Caco-2 (cell line): ENCODE data around the gene ARHGAP9. TPM values are rescaled to one million over a fixed set of nuclear protein-coding genes. Genes with fewer than 3 reads are reported as not detected.
"Not testable (repeated sequence)": the region's sequence is repeated elsewhere in the genome, so short reads cannot be mapped to it uniquely, and the experiment has no call there.

Source experiments
- BruUV-seq: library from RNA; stranded (reverse); fragments of 400-500 nt; replicated peaks from 2 replicates; lab custom pipeline; 2021; lab: Mats Ljungman, UMichigan
- CTCF ChIA-PET: fragments of 300-600 bp; sonication (Branson Sonifier 250); formaldehyde crosslinking; loops from one replicate; lab custom pipeline; 2022; ENCODE audit warnings: antibody characterized with exemption; lab: Charles Lee
- POLR2A ChIA-PET: fragments of 300-600 bp; sonication (Branson Sonifier 250); formaldehyde crosslinking; loops from one replicate; lab custom pipeline; 2022; ENCODE audit warnings: antibody characterized with exemption; lab: Charles Lee
- DNase-seq, 2 experiments: peaks; one replicate each; pipeline versions ENCODE4 v3.0.0 to v3.0.0-alpha.2; 2020 to 2022
- H3K27me3 ChIP-seq: replicated peaks from 2 replicates; pipeline ENCODE4 v1.6.0; 2011; ENCODE audit warnings: low read length; ENCODE audit not compliant: control insufficient read depth, insufficient read depth
- H3K36me3 ChIP-seq: 2 replicates; pipeline ENCODE4 v1.5.1; 2011; ENCODE audit warnings: low read length; ENCODE audit not compliant: control insufficient read depth, insufficient read depth
- H3K4me1 ChIP-seq: fragments of 250-450 bp; sonication (Bioruptor Pico); 2 replicates; pipeline ENCODE4 v1.5.1; 2020; ENCODE audit warnings: mild to moderate bottlenecking
- H3K4me3 ChIP-seq: 2 replicates; pipeline ENCODE4 v1.5.1; 2011; ENCODE audit warnings: low read depth, mild to moderate bottlenecking, control low read depth, low read length
- H3K9me3 ChIP-seq: fragments of 250-450 bp; sonication (Bioruptor Pico); 2 replicates; pipeline ENCODE4 v1.5.1; 2020; ENCODE audit warnings: mild to moderate bottlenecking, moderate library complexity
- H3K27ac Mint-ChIP-seq: one replicate; pipeline ENCODE4 v1.8.0; 2022; ENCODE audit warnings: mixed read lengths; ENCODE audit not compliant: unreplicated experiment
- H3K27me3 Mint-ChIP-seq: one replicate; pipeline ENCODE4 v1.8.0; 2022; ENCODE audit warnings: mixed read lengths; ENCODE audit not compliant: insufficient read depth, unreplicated experiment
- H3K36me3 Mint-ChIP-seq: one replicate; pipeline ENCODE4 v1.8.0; 2022; ENCODE audit warnings: mild to moderate bottlenecking, mixed read lengths; ENCODE audit not compliant: insufficient read depth, unreplicated experiment
- H3K4me1 Mint-ChIP-seq: one replicate; pipeline ENCODE4 v1.8.0; 2022; ENCODE audit warnings: low read depth, mixed read lengths; ENCODE audit not compliant: unreplicated experiment
- H3K4me3 Mint-ChIP-seq: one replicate; pipeline ENCODE4 v1.8.0; 2022; ENCODE audit warnings: mild to moderate bottlenecking, moderate library complexity, mixed read lengths; ENCODE audit not compliant: unreplicated experiment
- H3K9me3 Mint-ChIP-seq: one replicate; pipeline ENCODE4 v1.8.0; 2022; ENCODE audit warnings: mixed read lengths; ENCODE audit not compliant: unreplicated experiment
- CTCF ChIP-seq, 2 experiments: fragments of 200-600 bp in 1 of 2; IDR thresholded peaks; 1 replicate in 1 of 2; 2 replicates in 1 of 2; pipeline versions ENCODE4 v1.5.1 to v1.8.0; 2011 to 2022; ENCODE audit warnings: antibody characterized with exemption in 1 of 2, control low read depth in 1 of 2, inconsistent platforms in 1 of 2, low read depth in 1 of 2, low read length in 1 of 2, mild to moderate bottlenecking in 1 of 2, moderate library complexity in 1 of 2; ENCODE audit not compliant: insufficient read depth in 1 of 2, severe bottlenecking in 1 of 2, unreplicated experiment in 1 of 2
- intact Hi-C: fragments of 100-400 bp; cut with micrococcal nuclease; formaldehyde crosslinking; loops from one replicate; pipeline ENCODE4 v1.10.0; 2022; ENCODE audit not compliant: unreplicated experiment
- total RNA-seq: library from RNA; stranded (reverse); gene quantifications from 2 replicates; pipeline ENCODE4 v1.2.3, GENCODE V29; 2022

ARHGAP9 gene
- total RNA-seq, 1 experiment from 2014 or later: 0.75 TPM

- Histone ChIP-seq H3K27me3 (no peaks in the 10 kb centered on the region), H3K4me1 (no peaks in the 10 kb centered on the region), H3K36me3 (no peaks in the 10 kb centered on the region), H3K4me3 (no peak overlapping the region), H3K9me3 (no peaks in the 10 kb centered on the region)
- Mint-ChIP-seq H3K27me3 (no peaks in the 10 kb centered on the region), H3K27ac (no peak overlapping the region), H3K4me3 (no peak overlapping the region), H3K36me3 (no peaks in the 10 kb centered on the region), H3K4me1 (no peaks in the 10 kb centered on the region), H3K9me3 (no peaks in the 10 kb centered on the region)
- no peak for TF ChIP-seq CTCF (IDR thresholded peaks at IDR 0.05; ENCODE audit: insufficient read depth in 1 of 2, low read depth in 1 of 2, low read length in 1 of 2, severe bottlenecking in 1 of 2, unreplicated experiment in 1 of 2)
- ChIA-PET POLR2A (interaction anchor here (0.6 kb wide), 2 partner anchors 128 to 137 kb away, joined by 3 read pairs; no protein-coding TSS in a partner anchor), CTCF (no interaction called here)
- intact Hi-C loops: no loop called here
- no TSS peak for BruUV-seq
- DNase-seq: no peak
These were observed 34.9 kb downstream of the ARHGAP9 start for GRCh38 chr12:57444744-57445143.

GRCh38 chr12:57444337-57444736, 35.3 kb downstream of the ARHGAP9 start:
- DNase-seq, intact Hi-C loops, H3K36me3 Mint-ChIP-seq, H3K9me3 ChIP-seq, BruUV-seq, H3K9me3 Mint-ChIP-seq, H3K27ac Mint-ChIP-seq, H3K4me3 ChIP-seq, H3K27me3 Mint-ChIP-seq, H3K4me3 Mint-ChIP-seq, H3K36me3 ChIP-seq, H3K27me3 ChIP-seq, CTCF ChIA-PET, H3K4me1 ChIP-seq, H3K4me1 Mint-ChIP-seq: not testable (repeated sequence)
- POLR2A ChIA-PET: interaction anchor here (0.6 kb wide), 1 partner anchor 128 kb away, joined by 3 read pairs; no protein-coding TSS in a partner anchor

DNA sequence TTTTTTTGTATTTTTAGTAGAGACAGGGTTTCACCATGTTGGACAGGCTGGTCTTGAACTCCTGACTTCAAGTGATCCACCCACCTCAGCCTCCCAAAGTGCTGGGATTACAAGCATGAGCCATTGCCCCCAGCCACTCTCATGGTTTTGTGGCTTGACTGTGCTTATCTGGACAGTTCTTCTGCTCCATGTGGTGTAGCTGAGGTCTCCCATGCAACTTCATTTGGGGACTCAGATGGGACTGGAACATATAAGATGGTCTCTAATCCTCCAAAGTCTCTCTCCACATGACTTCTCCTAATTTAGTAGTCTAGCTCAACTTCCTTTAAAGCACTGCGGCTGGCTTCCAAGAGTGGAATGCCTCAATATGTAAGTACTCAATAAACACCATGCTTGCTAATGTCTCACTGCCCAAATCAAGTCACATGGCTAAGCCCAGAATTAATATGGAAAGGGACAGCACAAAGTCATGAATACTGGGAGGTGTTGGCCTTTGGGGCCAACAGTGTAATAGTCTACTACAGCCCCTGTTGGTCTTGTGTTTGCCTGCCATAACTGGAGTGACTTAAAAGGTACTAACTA, 37.7 kb downstream of the ARHGAP9 start:
- intact Hi-C loops: no loop called here
- Mint-ChIP-seq H3K27me3 (no peaks in the 10 kb centered on the region), H3K27ac (no peak overlapping the region), H3K36me3 (no peaks in the 10 kb centered on the region), H3K9me3 (no peaks in the 10 kb centered on the region), H3K4me3 (no peak overlapping the region), H3K4me1 (no peaks in the 10 kb centered on the region)
- Histone ChIP-seq H3K36me3 (no peaks in the 10 kb centered on the region), H3K4me3 (no peak overlapping the region), H3K27me3 (no peaks in the 10 kb centered on the region), H3K4me1 (no peaks in the 10 kb centered on the region), H3K9me3 (no peaks in the 10 kb centered on the region)
- ChIA-PET CTCF (no interaction called here), POLR2A (no interaction called here)
- TF ChIP-seq CTCF (IDR thresholded peaks at IDR 0.05; ENCODE audit: insufficient read depth in 1 of 2, low read depth in 1 of 2, low read length in 1 of 2, severe bottlenecking in 1 of 2, unreplicated experiment in 1 of 2): no peak
- BruUV-seq: no TSS peak
- no peak for DNase-seq

DNA sequence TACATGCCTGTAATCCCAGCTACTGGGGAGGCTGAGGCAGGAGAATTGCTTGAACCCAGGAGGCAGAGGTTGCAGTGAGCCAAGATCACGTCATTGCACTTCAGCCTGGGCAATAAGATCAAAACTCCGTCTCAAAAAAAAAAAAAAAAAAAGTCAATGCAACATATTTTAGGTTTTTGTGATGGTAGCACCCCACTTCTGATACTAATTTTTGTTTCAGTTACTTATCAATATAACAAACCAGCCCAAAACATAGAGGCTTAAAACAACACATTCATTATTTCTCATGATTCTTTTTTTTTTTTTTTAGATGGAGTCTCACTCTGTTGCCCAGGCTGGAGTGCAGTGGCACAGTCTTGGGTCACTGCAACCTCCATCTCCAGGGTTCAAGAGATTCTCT, 38.3 kb downstream of the ARHGAP9 start:
- DNase-seq, H3K9me3 Mint-ChIP-seq, H3K4me1 ChIP-seq, H3K9me3 ChIP-seq, H3K27me3 Mint-ChIP-seq, BruUV-seq, H3K4me1 Mint-ChIP-seq, CTCF ChIA-PET, H3K36me3 ChIP-seq, H3K4me3 ChIP-seq, H3K4me3 Mint-ChIP-seq, H3K36me3 Mint-ChIP-seq, intact Hi-C loops, H3K27ac Mint-ChIP-seq, H3K27me3 ChIP-seq, POLR2A ChIA-PET: not testable (repeated sequence)
